GM19035 (cell line): ENCODE results near the gene HSD17B12.

Experiments used
- ATAC-seq: cut with Tn5 transposase; IDR thresholded peaks from one replicate; pipeline ENCODE4 v1.9.1; 2021; ENCODE audit not compliant: unreplicated experiment

HSD17B12 gene

DNA sequence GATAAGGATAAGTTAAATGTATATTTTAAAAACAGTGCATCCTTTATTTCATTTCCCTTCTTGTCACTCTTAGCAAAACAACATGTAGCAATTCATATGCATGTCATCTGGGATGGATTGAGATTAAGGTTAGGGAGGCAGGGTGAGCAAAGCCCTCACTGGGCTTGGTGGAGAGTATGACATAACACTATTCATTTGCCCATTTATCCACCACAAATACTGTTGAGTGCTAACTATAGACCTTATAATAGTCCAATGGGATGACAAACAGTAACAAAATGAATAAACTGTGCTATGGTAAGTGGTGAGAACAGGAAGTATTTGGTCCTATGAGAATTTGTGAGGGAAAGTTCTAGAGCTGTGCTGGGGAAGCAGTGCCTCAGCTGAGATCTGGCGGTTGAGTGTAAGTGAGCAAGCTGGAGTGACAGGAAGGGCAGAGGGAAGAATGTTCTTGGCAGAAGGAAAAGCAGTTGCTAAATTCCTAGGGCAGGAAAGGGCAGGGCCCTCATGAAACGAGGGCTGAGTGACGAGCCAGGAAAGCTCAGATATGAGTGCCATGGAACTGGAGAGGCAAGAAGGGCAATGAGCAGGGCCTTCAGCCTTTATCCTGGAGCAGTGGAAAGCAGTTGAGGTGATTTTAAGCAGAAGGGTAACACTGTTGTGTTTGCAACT is 6.7 kb downstream of the HSD17B12 start:
- ATAC-seq, result no peak

DNA sequence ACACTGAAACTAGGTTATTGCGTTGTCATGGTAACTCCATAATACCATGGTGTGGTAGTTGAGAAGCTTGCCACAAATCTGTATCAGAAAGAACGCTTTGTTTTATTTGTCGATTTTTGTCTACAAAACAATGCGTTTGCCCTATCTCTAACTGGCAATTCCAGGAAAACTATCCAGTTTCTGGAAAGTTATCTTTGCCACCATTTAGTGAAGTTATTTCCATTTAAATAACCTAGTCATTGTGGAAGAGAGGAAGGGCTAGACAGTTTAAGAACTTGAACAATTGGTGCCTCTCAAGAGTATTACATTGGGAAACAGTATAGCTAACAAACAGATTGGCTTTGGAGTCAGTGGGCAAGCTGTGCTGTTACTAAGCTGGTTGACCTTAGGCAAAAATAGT is 7.9 kb downstream of the HSD17B12 start:
- ATAC-seq, result no peak

DNA sequence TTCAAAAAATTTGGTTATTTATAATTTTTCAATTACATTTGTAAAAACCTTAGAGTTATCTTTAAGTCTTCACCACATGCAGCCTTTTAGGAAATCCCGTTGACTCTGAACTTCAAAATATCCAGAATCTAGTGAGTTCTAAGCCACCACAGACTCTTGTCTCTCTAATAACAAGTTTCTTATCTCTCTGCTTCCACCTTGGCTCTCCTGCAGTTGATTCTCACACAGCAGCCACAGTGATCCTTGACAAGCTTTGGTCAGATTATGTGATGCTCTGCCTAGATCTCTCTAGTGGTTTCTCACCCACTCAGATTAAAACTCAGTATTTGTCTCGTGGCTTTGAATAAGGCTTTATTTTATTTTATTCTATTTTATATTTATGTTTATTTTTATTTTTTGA is 8.6 kb downstream of the HSD17B12 start:
- no peak for ATAC-seq

DNA sequence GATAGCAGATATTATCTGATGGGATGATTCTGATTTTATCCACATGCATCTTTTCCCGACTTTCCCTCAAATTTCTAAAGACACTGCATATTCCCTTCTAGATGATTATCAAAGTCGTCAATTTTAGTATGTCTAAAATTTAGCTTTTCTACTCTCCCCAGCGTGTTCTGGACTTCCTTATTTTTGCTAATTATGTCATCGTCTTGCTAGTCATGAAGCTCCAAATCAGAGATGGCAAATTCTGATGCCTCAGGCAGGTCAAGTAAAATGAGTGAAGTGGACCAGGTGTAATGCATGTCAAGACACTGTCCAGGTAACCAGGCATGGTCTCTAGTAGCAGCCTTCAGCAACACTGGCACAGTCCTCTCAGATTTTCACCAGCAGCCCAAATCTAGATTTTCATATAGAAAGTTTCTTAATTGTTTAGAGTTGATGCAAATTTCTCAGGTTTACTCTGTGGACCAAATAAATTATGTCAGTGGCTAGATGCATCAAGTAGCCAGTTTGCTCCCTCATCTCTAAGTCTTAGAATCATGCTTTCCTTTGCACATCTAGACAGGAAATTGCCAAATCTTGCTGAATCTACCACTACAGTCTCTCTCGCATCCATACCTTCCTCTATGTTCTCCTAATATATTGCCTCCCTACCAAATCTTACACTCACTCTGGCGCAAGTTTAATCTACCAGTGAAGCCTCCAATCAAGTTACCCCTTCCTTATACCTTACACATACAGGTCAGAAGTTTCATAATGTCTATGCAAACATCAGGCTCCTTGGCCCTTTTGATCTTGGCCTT is 10.6 kb downstream of the HSD17B12 start:
- no peak for ATAC-seq

DNA sequence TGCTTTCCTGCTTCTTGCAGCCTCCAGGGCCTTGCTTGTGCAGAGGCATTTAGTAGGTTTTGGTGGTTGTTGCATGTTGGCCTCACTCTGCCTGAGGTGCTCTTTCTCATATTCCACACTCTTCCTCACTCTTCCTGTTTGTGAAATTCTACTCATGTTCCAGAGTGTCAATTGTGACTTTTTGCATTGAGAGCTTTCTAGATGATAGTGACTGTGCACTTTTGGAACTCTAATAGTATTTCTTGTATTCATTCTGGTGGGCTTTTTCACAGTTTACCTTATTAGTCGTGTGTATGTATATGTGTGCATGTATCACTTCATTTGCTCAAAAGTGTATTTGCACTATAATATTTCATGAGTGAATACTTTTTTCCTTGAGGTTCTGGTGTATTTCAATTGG is 11.3 kb downstream of the HSD17B12 start:
- ATAC-seq, result no peak

DNA sequence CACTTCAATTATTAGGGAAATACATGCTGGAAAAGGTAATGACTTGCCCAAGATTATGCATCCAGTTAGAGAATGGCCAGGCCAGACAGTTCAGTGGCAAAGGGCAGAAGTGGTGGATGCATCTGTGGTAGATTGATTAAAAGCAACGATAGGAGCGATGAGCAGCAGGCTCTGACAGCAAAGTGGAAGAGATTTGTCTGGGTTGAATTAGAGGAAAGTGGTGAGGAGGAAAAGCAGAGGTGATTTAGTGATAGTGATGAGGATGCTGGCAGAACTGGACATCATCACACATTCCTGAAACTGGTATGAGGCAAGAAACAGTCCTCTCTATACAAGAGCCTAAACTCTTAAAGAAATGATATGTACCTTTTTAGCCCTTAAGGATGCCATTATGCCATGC is 12.5 kb downstream of the HSD17B12 start:
- no peak for ATAC-seq

DNA sequence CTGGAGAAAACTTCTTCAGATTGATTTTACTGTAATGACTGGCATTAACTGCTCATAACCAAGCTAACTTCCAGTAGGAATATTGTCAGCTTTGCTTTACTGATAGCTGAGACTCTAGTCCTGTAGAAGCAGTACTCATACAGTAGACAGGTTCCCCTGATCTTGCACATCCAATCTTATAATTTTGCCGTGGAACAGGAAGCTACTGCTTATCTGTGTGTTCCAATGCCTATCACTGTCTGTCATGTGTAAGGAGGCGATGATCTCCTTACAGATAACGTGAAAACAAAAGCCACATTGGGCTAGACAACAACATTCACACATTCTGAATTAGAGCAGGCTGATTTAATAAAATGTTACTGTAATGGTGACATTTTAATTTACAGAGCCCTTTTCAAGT is 13.2 kb downstream of the HSD17B12 start:
- no peak for ATAC-seq

DNA sequence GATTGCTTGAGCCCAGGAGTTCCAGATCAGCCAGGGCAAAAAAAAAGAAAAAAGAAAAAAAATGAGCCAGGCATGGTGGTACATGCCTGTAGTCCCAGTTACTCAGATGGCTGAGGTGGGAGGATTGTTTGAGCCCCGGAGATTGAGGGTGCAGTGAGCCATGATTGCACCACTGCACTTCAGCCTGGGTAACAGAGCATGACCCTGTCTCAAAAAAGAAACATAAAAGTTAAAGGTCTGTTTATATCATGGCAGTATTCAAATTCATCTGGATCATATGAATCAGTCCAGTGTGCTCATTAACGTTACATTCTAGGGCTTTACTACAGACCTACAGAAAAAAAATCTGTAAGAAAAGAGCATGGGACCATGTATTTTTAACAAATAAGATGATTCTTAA is 13.9 kb downstream of the HSD17B12 start:
- ATAC-seq, result peak; percentile 59

DNA sequence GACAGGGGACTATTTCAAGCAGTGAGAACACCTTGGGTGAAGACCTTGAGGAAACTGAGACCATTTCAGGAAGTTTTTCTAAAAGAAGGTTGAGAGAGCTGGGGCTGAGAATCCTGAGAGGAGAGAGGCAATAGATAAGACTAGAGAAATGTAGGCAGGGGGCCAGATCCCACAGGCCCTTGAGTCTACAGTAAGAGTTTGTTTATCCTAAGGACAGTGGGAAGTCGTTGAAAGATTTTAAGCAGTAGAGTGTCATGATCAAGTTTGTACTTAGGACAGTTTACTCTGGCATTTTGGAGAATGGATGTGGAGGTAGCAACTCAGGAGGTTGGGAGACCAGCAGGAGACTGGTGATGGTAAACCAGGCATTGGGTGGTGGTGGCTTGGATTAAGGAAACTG is 17.1 kb downstream of the HSD17B12 start:
- no peak for ATAC-seq

DNA sequence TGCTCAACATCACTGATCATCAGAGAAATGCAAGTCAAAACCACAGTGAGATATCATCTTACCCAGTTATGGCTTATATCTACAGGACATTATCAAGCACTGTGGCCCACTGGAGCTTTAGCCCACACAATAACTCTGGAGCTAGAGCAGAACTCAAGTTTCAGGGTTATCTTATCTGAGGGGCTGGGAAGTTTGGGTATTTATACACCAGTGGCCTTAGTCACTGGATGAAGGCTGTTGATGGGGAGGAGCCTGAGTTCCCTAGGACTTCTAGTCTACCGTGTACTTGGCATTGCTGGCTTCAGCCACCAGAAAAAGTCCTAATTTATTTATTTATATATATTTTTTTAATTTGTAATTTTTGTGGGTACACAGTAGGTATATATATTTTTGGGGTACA is 19.3 kb downstream of the HSD17B12 start:
- no peak for ATAC-seq

DNA sequence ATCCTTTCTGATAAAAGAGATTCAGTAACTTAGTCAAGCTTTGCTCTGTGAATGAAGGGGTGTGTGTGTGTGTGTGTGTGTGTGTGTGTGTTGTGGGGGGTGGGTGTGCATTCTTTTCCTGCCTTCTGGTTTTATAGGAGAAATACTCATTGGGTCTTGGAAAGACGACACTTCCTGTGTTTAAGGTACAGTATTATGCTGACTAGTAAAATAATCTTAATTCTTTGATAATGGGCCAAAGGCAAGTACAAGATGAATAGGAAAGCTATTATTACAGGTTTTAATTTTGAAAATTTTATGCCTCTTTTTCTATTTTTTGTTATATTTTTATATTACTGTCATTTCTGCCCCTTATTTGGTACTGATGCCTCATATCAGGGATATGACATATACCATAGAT is 26.1 kb downstream of the HSD17B12 start:
- ATAC-seq, result no peak

DNA sequence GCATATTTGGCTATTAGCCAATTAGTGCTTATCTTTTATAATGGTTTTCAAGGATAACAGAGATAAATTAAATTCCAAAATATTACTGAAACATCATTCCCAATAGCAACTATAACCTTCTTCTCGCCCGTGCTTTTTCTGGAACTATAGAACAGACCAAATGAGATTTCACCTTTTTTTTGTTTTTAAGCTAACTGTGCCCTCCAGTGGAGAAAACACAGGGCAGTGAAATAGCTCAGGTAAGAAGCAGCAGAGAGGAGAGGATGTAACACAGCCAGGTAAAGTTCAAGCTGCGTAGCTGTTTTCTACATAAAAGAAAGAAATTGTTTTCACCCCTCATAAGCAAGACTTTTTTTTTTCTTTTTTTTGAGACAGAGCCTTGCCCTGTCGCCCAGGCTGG is 28.2 kb downstream of the HSD17B12 start:
- ATAC-seq, result no peak

DNA sequence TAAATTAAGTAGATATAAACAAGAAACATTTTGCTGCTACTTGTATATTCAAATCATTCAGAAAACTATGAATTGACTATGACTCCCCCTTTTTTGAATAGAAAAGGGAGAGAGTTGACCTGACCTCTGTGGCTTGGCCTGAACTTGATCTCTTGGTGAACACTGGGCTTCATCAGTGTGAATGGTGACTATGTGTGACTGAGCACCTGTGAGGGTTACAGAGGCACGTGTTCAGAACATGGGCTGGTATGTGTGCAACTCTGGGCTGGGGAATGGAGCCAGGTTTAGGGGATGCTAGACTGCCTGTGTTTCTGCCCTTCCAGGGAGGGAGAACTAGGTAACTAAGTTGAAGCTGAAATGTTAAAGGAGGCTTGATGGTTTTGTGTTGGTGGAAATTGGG is 29.2 kb downstream of the HSD17B12 start:
- no peak for ATAC-seq

DNA sequence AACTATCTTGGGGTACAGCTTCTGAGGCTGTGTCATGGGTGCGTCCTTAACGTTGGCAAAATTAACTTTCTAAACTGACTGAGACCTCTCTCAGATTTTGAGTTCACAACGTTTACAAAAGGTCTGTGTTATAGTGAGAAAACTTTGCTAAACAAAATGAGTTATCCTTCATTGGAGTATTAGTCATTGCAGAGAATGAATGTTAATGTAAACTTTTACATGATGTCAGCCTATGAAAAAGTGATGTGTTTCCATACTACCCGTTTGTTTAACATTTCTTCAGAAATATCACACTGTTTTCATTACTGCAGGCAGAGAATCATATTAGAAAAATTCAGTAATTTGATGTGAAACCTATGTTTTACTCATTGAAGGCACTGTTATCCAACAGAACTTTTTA is 32.1 kb downstream of the HSD17B12 start:
- no peak for ATAC-seq

DNA sequence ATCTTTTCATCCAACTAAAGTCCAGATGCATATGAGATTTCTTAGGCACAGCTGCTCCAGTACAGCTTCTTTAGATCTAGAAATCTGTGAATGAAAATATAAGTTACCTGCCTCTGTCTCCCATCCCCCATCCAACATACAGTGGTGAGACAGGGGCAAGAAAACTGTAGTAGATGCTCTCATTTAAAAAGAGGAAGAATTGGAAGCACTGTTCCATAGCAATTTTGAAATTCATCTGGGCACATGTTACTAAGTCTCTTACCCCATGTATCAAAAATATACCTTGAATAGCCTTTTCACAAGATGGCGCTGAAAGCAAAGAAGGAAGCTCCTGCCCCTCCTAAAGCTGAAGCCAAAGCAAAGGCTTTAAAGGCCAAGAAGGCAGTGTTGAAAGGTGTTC is 37.8 kb downstream of the HSD17B12 start:
- ATAC-seq, result no peak

DNA sequence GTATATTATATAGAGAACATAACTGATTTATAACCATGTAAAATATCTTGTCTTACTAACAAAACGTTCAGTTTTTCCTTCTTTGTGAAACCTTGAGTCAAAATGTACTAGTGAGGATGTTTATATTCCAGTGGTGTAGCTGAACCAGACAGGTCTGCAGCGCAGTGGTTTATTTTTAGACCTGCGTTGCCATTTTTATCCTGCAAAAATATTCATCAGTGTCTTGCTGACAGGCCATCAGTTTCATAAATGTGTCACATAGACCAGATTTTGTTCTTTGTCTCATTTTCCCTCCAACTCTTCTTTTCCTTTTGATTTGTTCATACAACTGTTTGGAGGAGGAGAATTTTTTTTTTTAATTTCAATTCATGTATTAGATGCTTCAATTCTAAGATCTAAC is 43.1 kb downstream of the HSD17B12 start:
- no peak for ATAC-seq

DNA sequence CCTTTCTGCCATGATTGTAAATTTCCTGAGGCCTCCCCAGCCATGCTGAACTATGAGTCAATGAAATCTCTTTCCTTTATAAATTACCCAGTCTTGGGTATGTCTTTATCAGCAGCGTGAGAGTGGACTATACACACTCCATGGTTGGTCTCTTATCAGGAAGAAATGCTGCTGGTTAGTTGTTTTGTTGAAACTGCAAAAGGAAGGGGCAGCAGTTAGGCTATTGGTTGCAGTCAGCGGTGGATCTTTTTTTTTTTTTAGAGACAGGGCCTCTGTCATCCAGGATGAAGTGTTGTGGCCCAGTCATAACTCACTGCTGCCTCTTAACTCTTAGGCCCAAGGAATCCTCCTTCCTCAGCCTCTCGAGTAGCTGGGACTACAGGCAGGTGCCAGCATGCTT is 51.7 kb downstream of the HSD17B12 start:
- no peak for ATAC-seq

DNA sequence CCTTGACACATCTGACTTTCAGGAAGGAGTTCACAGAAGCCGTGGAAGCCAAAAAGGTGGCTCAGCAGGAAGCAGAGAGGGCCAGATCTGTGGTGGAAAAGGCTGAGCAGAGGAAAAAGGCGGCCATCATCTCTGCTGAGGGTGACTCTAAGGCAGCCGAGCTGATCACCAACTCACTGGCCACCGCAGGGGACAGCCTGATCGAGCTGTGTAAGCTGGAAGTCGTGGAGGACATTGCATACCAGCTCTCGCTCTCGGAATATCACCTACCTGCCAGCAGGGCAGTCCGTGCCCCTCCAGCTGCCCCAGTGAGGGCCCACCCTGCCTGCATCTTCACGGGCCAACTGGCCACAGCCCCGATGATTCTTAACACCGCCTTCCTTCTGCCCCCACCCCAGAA is 53.7 kb downstream of the HSD17B12 start:
- no peak for ATAC-seq

DNA sequence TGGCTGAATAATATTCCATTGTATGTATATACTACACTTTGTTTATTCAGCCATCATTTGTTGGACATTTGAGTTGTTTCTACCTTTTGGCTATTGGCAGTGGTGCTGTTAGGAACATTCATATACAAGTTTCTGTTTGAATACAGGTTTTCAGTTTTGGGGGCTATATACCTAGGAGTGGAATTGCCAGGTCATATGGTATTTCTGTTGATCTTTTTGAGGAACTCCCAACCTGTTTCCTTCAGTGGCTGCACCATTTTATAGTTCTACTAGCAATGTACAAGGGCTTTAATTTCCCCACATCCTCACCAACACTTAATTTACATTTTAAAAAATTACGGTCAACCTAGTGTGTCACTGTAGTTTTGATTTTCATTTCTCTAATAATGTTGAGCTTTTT is 54.6 kb downstream of the HSD17B12 start:
- no peak for ATAC-seq

DNA sequence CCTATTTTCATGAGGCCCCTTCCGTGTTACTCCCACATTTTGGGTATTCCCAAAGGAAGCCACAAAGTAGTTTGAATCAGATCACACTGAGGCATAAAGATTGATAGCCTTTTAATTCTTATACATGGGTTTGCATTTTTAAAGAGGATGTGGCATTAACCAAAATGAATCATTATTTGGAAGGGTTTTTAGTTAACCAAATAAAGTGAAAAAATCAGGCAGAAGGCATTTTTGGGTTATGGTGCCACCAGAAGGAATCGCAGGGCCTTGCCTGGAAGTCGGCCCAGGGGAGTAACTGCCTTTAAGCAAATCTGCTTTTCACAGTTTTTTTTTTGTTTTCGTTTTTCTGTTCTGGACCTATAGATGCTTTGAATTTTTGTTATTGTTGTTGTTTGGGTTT is 55.4 kb downstream of the HSD17B12 start:
- no peak for ATAC-seq

DNA sequence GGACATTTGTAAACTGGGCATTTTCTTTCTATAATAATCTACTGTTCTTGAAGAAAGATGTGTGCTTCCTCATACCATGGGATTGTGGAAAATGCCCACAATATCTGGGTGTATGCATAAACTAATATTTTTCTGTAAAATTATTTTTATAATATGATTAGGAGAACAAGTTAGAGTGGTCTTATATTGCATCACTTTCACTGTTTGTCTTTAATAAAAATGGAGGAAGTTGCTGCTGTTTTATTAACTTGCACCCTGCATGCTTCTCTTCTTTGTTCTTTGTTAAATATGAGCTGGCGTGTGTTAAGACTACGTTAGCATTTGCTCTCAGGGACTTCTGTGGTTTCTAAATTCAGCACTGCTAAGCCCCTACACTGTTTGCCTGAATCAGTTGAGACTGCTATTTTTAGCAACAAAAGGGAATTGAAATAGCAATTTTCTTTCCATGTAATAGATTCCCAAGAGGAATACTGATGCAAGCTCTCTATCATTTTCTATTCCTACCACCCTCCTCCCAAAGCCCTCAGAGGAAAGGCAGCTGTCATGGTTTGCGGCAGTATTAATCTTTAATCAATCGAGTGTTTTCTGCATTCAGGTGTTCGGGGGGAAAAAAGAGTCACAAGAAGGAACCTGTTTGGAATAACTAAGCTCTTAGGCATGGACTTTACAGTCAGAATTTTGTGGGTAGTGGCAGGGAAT is 56.1 kb downstream of the HSD17B12 start:
- ATAC-seq, result no peak

DNA sequence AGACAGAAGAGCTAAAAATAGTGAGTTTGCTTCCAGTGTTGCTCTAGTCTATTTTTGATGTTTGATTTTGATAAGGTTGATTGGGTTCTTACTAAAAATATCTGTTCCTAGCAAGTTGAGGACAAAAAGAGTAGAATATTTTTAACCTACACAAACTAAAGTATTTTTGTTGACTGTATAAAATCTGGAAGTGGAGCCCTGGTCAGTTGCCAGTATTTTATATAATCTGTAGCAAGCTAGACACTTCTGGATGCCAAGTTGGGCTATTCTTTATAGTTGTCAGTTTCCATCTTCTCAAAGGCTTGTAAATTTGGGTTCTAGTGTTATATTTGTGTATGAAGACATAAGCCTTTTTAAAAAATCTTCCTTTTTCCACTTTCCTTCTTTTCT is 56.7 kb downstream of the HSD17B12 start:
- ATAC-seq, result no peak
